NCI-H2081 (cell line): Measurements from ENCODE around the gene RFC4.

Experiments used
- DNase-seq, 2 experiments: peaks; one replicate each; lab custom pipeline; 2025; lab: John Stamatoyannopoulos, UW

Gene RFC4

GRCh38 chr3:186787642-186788481 lies 18.4 kb downstream of the RFC4 start:
- no peak for DNase-seq

- no peak for DNase-seq
These were observed 19.4 kb downstream of the RFC4 start for GRCh38 chr3:186786922-186787321.

GRCh38 chr3:186785495-186786018 lies 20.7 kb downstream of the RFC4 start:
- DNase-seq = no peak

GRCh38 chr3:186784820-186785494 lies 21.3 kb downstream of the RFC4 start:
- DNase-seq = no peak

GRCh38 chr3:186783731-186784515 lies 22.4 kb downstream of the RFC4 start:
- DNase-seq = peak; percentile 84 to 85

- DNase-seq = peak; percentile 93
These were observed 23.1 kb downstream of the RFC4 start, which contains the start of gene EIF4A2 for GRCh38 chr3:186783058-186783730. EIF4A2 (plus strand) TSS chr3:186783577; CDS start chr3:186783611, 34 bp downstream.

GRCh38 chr3:186782542-186783057 lies 23.7 kb downstream of the RFC4 start:
- DNase-seq = peak; percentile 66 to 77

- DNase-seq = no peak
These were observed 27.1 kb downstream of the RFC4 start for GRCh38 chr3:186779204-186779603.

GRCh38 chr3:186775999-186776398 lies 30.3 kb downstream of the RFC4 start:
- DNase-seq = no peak

- no peak for DNase-seq
These were observed 33.4 kb downstream of the RFC4 start for GRCh38 chr3:186772701-186773417.

GRCh38 chr3:186772281-186772694 lies 34.0 kb downstream of the RFC4 start:
- no peak for DNase-seq

- no peak for DNase-seq
These were observed 45.3 kb downstream of the RFC4 start for GRCh38 chr3:186760897-186761447.

- no peak for DNase-seq
These were observed 46.0 kb downstream of the RFC4 start for GRCh38 chr3:186760141-186760833.

GRCh38 chr3:186759231-186759930 lies 46.9 kb downstream of the RFC4 start:
- DNase-seq = no peak

GRCh38 chr3:186757686-186758220 lies 48.5 kb downstream of the RFC4 start:
- no peak for DNase-seq

- DNase-seq = no peak
These were observed 49.1 kb downstream of the RFC4 start for GRCh38 chr3:186757214-186757613.

- DNase-seq = no peak
These were observed 51.4 kb downstream of the RFC4 start for GRCh38 chr3:186754871-186755270.

GRCh38 chr3:186754006-186754405 lies 52.3 kb downstream of the RFC4 start:
- no peak for DNase-seq

- DNase-seq = no peak
These were observed 54.8 kb downstream of the RFC4 start for GRCh38 chr3:186751480-186751879.
